ENCODE data around the gene NBPF1. TPM values are rescaled to one million over a fixed set of nuclear protein-coding genes. Genes with fewer than 3 reads are reported as not detected.
"Not testable (repeated sequence)": the region's sequence is repeated elsewhere in the genome, so short reads cannot be mapped to it uniquely, and the experiment has no call there.

Gene NBPF1
- total RNA-seq, 1 experiment from 2014 or later, result 28.9 TPM

- POLR2A ChIA-PET, result interaction anchor here (1.4 to 1.5 kb wide), 3 partner anchors 12 to 295 kb away, joined by 6 read pairs; no protein-coding TSS in a partner anchor
Measured at GRCh38 chr1:16608838-16609560, 4.4 kb downstream of the NBPF1 start.

DNA sequence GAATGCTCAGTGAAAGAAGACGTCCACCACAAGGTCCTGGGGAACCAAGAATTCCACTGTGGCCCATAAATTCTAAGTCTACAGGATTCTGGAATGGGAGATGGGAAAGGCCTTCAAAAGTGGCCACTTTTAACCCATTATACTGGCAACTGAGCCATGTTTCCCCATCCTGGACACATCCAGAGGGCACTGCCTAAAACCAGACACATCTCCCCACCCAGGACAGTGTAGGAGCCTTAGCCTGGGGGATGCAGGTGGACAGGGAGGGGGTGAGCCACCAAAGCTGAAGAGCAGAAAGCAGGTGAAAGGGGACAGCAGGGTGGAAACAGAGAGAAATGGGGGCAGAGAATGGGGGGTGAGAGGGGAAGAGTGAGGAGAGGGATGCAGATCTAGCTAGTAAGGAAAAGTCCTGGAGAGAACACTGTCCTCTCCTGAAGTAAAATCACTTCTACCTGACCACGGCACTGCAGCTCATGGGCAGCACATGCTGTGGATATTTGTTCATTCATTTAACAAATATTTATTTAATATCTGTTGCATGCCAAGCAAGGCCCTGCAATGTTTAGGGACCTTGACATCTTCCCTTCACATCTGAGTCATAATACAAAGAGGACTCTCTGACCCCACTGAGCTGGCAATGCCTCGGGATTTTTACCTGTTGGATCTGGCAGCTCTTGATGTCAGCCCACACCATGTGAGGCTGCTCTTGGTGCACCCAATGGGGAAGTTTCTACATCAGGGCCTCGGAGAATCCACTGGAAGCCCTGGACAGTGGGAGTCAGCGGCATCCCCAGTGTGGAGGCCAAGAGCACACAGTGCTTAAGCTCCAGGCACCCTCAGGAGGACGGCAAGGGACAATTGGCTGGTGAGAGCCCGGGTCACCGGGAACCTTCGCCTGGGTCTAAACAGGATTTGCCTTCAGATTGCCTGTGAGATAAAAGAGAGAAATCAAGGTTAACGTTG is 5.2 kb downstream of the NBPF1 start:
- H3K36me3 Mint-ChIP-seq (ENCODE audit: insufficient read depth, unreplicated experiment); H3K27ac Mint-ChIP-seq (ENCODE audit: low read depth, unreplicated experiment); H3K4me1 Mint-ChIP-seq (ENCODE audit: insufficient read depth, unreplicated experiment); H3K9me3 Mint-ChIP-seq (ENCODE audit: unreplicated experiment); H3K27me3 Mint-ChIP-seq (ENCODE audit: insufficient read depth, unreplicated experiment); BruUV-seq (replicated peaks); H3K4me3 Mint-ChIP-seq (ENCODE audit: unreplicated experiment); intact Hi-C loops (cut with micrococcal nuclease); DNase-seq (ENCODE audit: unreplicated experiment): not testable (repeated sequence)
- ChIA-PET POLR2A (interaction anchor here (1.4 kb wide), 2 partner anchors 16 to 295 kb away, joined by 6 read pairs; no protein-coding TSS in a partner anchor), CTCF (interaction anchor here (1.1 to 2.6 kb wide), 4 partner anchors 8 to 101 kb away, joined by 4 to 9 read pairs (median 6); no protein-coding TSS in a partner anchor)

More at GRCh38 chr1:16608838-16609560, 4.4 kb downstream of the NBPF1 start:
- no peak overlapping the region for H3K4me3 Mint-ChIP-seq (ENCODE audit: unreplicated experiment)
- TF ChIP-seq, protein P1, sequence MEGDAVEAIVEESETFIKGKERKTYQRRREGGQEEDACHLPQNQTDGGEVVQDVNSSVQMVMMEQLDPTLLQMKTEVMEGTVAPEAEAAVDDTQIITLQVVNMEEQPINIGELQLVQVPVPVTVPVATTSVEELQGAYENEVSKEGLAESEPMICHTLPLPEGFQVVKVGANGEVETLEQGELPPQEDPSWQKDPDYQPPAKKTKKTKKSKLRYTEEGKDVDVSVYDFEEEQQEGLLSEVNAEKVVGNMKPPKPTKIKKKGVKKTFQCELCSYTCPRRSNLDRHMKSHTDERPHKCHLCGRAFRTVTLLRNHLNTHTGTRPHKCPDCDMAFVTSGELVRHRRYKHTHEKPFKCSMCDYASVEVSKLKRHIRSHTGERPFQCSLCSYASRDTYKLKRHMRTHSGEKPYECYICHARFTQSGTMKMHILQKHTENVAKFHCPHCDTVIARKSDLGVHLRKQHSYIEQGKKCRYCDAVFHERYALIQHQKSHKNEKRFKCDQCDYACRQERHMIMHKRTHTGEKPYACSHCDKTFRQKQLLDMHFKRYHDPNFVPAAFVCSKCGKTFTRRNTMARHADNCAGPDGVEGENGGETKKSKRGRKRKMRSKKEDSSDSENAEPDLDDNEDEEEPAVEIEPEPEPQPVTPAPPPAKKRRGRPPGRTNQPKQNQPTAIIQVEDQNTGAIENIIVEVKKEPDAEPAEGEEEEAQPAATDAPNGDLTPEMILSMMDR (IDR thresholded peaks at IDR 0.05; ENCODE audit: unreplicated experiment), result no peak
- no peak overlapping the region for H3K27ac Mint-ChIP-seq (ENCODE audit: low read depth, unreplicated experiment)
- H3K4me1 Mint-ChIP-seq (ENCODE audit: insufficient read depth, unreplicated experiment), result no peaks in the 10 kb centered on the region
- no peaks in the 10 kb centered on the region for H3K27me3 Mint-ChIP-seq (ENCODE audit: insufficient read depth, unreplicated experiment)
- BruUV-seq (replicated peaks), result no TSS peak
- H3K9me3 Mint-ChIP-seq (ENCODE audit: unreplicated experiment), result no peaks in the 10 kb centered on the region
- no peaks in the 10 kb centered on the region for H3K36me3 Mint-ChIP-seq (ENCODE audit: insufficient read depth, unreplicated experiment)
- CTCF ChIA-PET, result interaction anchor here (0.5 to 2.6 kb wide), 8 partner anchors 9 to 518 kb away, joined by 4 to 9 read pairs (median 6); no protein-coding TSS in a partner anchor
- DNase-seq (ENCODE audit: unreplicated experiment), result no peak
- intact Hi-C loops (cut with micrococcal nuclease), result no loop called here

- intact Hi-C loops (cut with micrococcal nuclease), result no loop called here
- no peaks in the 10 kb centered on the region for H3K36me3 Mint-ChIP-seq (ENCODE audit: insufficient read depth, unreplicated experiment)
- no peak for DNase-seq (ENCODE audit: unreplicated experiment)
- POLR2A ChIA-PET, result no interaction called here
- no TSS peak for BruUV-seq (replicated peaks)
- H3K4me3 Mint-ChIP-seq (ENCODE audit: unreplicated experiment), result no peak overlapping the region
- H3K27ac Mint-ChIP-seq (ENCODE audit: low read depth, unreplicated experiment), result no peak overlapping the region
- no peaks in the 10 kb centered on the region for H3K9me3 Mint-ChIP-seq (ENCODE audit: unreplicated experiment)
- TF ChIP-seq, protein P1 (IDR thresholded peaks at IDR 0.05; ENCODE audit: unreplicated experiment), result no peak
- H3K27me3 Mint-ChIP-seq (ENCODE audit: insufficient read depth, unreplicated experiment), result no peaks in the 10 kb centered on the region
- CTCF ChIA-PET, result interaction anchor here (2.0 kb wide), 1 partner anchor 17 kb away, joined by 8 read pairs; no protein-coding TSS in a partner anchor
- no peaks in the 10 kb centered on the region for H3K4me1 Mint-ChIP-seq (ENCODE audit: insufficient read depth, unreplicated experiment)
Measured at GRCh38 chr1:16607433-16607851, 5.9 kb downstream of the NBPF1 start.

- H3K4me3 Mint-ChIP-seq (ENCODE audit: unreplicated experiment); H3K9me3 Mint-ChIP-seq (ENCODE audit: unreplicated experiment); H3K4me1 Mint-ChIP-seq (ENCODE audit: insufficient read depth, unreplicated experiment); DNase-seq (ENCODE audit: unreplicated experiment); intact Hi-C loops (cut with micrococcal nuclease); BruUV-seq (replicated peaks); H3K27me3 Mint-ChIP-seq (ENCODE audit: insufficient read depth, unreplicated experiment); POLR2A ChIA-PET; H3K27ac Mint-ChIP-seq (ENCODE audit: low read depth, unreplicated experiment); H3K36me3 Mint-ChIP-seq (ENCODE audit: insufficient read depth, unreplicated experiment): not testable (repeated sequence)
- CTCF ChIA-PET, result interaction anchor here (0.6 kb wide), 1 partner anchor 867 kb away, joined by 5 read pairs; no protein-coding TSS in a partner anchor
Measured at GRCh38 chr1:16606666-16607432, 6.5 kb downstream of the NBPF1 start.

All from MCF 10A (cell line).